HEK293 (cell line): ENCODE results near the gene GZMH.

Experiments used
- CTCF ChIA-PET: fragments of 350-600 bp; formaldehyde crosslinking; extraction: SDS; loops from one replicate; lab custom pipeline; 2021; ENCODE audit warnings: antibody characterized with exemption; lab: Yijun Ruan, JAX
- POLR2A ChIA-PET: fragments of 300-600 bp; formaldehyde crosslinking; extraction: SDS; loops from one replicate; lab custom pipeline; 2020; ENCODE audit warnings: antibody characterized with exemption, inconsistent platforms; lab: Yijun Ruan, JAX
- H3K27ac ChIP-seq: fragments of 200-500 bp; sonication (Bioruptor generic); 2 replicates; pipeline ENCODE4 v1.5.1; 2014; ENCODE audit warnings: low read depth, low read length, control low read depth, inconsistent platforms; ENCODE audit errors: extremely low read depth
- H3K36me3 ChIP-seq, 2 experiments: fragments of 200-500 bp in 1 of 2; sonication (Bioruptor generic) in 1 of 2; 1 replicate in 1 of 2; 2 replicates in 1 of 2; pipeline ENCODE4 v1.5.1; 2014 to 2017; ENCODE audit warnings: inconsistent platforms in 2 of 2, low read length in 2 of 2; ENCODE audit not compliant: control insufficient read depth in 2 of 2, insufficient read depth in 1 of 2
- H3K4me1 ChIP-seq: fragments of 200-500 bp; sonication (Bioruptor generic); 2 replicates; pipeline ENCODE4 v1.5.1; 2014; ENCODE audit warnings: mild to moderate bottlenecking, low read length, inconsistent platforms; ENCODE audit not compliant: control insufficient read depth, insufficient read depth
- H3K4me3 ChIP-seq: 2 replicates; pipeline ENCODE4 v1.5.1; 2011; ENCODE audit warnings: low read depth, mild to moderate bottlenecking, control low read depth, low read length, moderate library complexity
- H3K9me3 ChIP-seq: fragments of 200-500 bp; sonication (Bioruptor generic); 2 replicates; pipeline ENCODE4 v1.5.1; 2014; ENCODE audit warnings: low read depth, low read length, inconsistent platforms; ENCODE audit not compliant: control insufficient read depth, insufficient read depth
- GLI2 ChIP-seq: fragments of 450-650 bp; formaldehyde crosslinking; IDR thresholded peaks from 2 replicates; pipeline ENCODE4; 2017; ENCODE audit warnings: missing biosample characterization, missing genetic modification characterization, low read depth, borderline replicate concordance
- MEIS1 ChIP-seq: sonication (generic); formaldehyde crosslinking; IDR thresholded peaks from 2 replicates; pipeline ENCODE4 v1.8.1; 2022; ENCODE audit warnings: missing genetic modification reagents, mild to moderate bottlenecking, borderline replicate concordance
- OSR2 ChIP-seq: fragments of 450-650 bp; formaldehyde crosslinking; IDR thresholded peaks from 2 replicates; pipeline ENCODE4 v1.5.1; 2016; ENCODE audit warnings: missing biosample characterization, missing genetic modification characterization
- PRDM10 ChIP-seq: fragments of 450-650 bp; formaldehyde crosslinking; IDR thresholded peaks from 2 replicates; pipeline ENCODE4 v1.5.1; 2016; ENCODE audit warnings: missing biosample characterization, missing genetic modification characterization
- TCF7L2 ChIP-seq: IDR thresholded peaks from 2 replicates; pipeline ENCODE4 v1.6.1; 2011; ENCODE audit warnings: low read depth, mild to moderate bottlenecking, inconsistent platforms, low read length, moderate library complexity, borderline replicate concordance
- ZBTB26 ChIP-seq: fragments of 450-650 bp; formaldehyde crosslinking; optimal IDR thresholded peaks from 2 replicates; pipeline ENCODE3; 2016; ENCODE audit warnings: missing biosample characterization, mild to moderate bottlenecking, missing genetic modification characterization
- ZIC2 ChIP-seq: fragments of 450-650 bp; formaldehyde crosslinking; IDR thresholded peaks from 2 replicates; pipeline ENCODE4 v1.5.1; 2016; ENCODE audit warnings: missing biosample characterization, missing genetic modification characterization
- ZNF138 ChIP-seq: fragments of 450-650 bp; formaldehyde crosslinking; IDR thresholded peaks from 2 replicates; pipeline ENCODE4 v1.5.1; 2016; ENCODE audit warnings: missing biosample characterization, missing genetic modification characterization, borderline replicate concordance
- ZNF16 ChIP-seq: fragments of 450-650 bp; formaldehyde crosslinking; IDR thresholded peaks from 2 replicates; pipeline ENCODE4 v1.5.1; 2016; ENCODE audit warnings: low read depth, missing biosample characterization, missing genetic modification characterization
- ZNF169 ChIP-seq: fragments of 450-650 bp; formaldehyde crosslinking; IDR thresholded peaks from 2 replicates; pipeline ENCODE4 v1.5.1; 2016; ENCODE audit warnings: missing biosample characterization, missing genetic modification characterization
- ZNF37A ChIP-seq: fragments of 450-650 bp; IDR thresholded peaks from 2 replicates; pipeline ENCODE4 v1.5.1; 2018; ENCODE audit warnings: missing biosample characterization, missing genetic modification characterization
- ZNF48 ChIP-seq: fragments of 450-650 bp; formaldehyde crosslinking; IDR thresholded peaks from 2 replicates; pipeline ENCODE4 v1.5.1; 2016; ENCODE audit warnings: missing biosample characterization, missing genetic modification characterization
- ZNF521 ChIP-seq: fragments of 450-650 bp; formaldehyde crosslinking; IDR thresholded peaks from 2 replicates; pipeline ENCODE4 v1.5.1; 2017; ENCODE audit warnings: missing biosample characterization, mild to moderate bottlenecking, missing genetic modification characterization
- ZNF549 ChIP-seq: fragments of 450-650 bp; IDR thresholded peaks from 2 replicates; pipeline ENCODE4 v1.5.1; 2018; ENCODE audit warnings: missing biosample characterization, missing genetic modification characterization, mild to moderate bottlenecking, inconsistent platforms, moderate library complexity
- ZNF561 ChIP-seq: fragments of 450-650 bp; IDR thresholded peaks from 2 replicates; pipeline ENCODE4 v1.5.1; 2018; ENCODE audit warnings: missing biosample characterization, missing genetic modification characterization, borderline replicate concordance
- ZNF692 ChIP-seq: fragments of 450-650 bp; formaldehyde crosslinking; IDR thresholded peaks from 2 replicates; pipeline ENCODE4 v1.5.1; 2016; ENCODE audit warnings: missing biosample characterization, missing genetic modification characterization
- ZNF707 ChIP-seq: fragments of 450-650 bp; formaldehyde crosslinking; IDR thresholded peaks from 2 replicates; pipeline ENCODE4 v1.5.1; 2016; ENCODE audit warnings: missing biosample characterization, missing genetic modification characterization
- ZNF747 ChIP-seq: fragments of 450-650 bp; formaldehyde crosslinking; IDR thresholded peaks from 2 replicates; pipeline ENCODE4 v1.5.1; 2016; ENCODE audit warnings: missing biosample characterization, missing genetic modification characterization
- ZNF768 ChIP-seq: fragments of 450-650 bp; formaldehyde crosslinking; IDR thresholded peaks from 2 replicates; pipeline ENCODE4 v1.5.1; 2018; ENCODE audit warnings: missing biosample characterization, mild to moderate bottlenecking, missing genetic modification characterization
- ZXDB ChIP-seq: fragments of 450-650 bp; formaldehyde crosslinking; IDR thresholded peaks from 2 replicates; pipeline ENCODE4 v1.5.1; 2016; ENCODE audit warnings: missing biosample characterization, missing genetic modification characterization

Gene GZMH

GRCh38 chr14:24563505-24563904 is 46.0 kb downstream of the GZMH start:
- H3K27ac ChIP-seq: no peak overlapping the region
- TF ChIP-seq PRDM10: no peak
- TF ChIP-seq ZNF16 (tag by site-specific recombination): no peak
- TF ChIP-seq GLI2 (tag by site-specific recombination): no peak
- no peak for TF ChIP-seq ZNF561 (tag by site-specific recombination)
- no peak for TF ChIP-seq ZBTB26 (tag by site-specific recombination)
- no peak for TF ChIP-seq ZNF37A (tag by site-specific recombination)
- no peak for TF ChIP-seq ZNF549 (tag by site-specific recombination)
- no peak for TF ChIP-seq ZNF707 (tag by site-specific recombination)
- no peak for TF ChIP-seq ZNF138
- no peak for TF ChIP-seq ZNF692 (tag by site-specific recombination)
- no peak for TF ChIP-seq ZXDB
- no peak for TF ChIP-seq ZIC2 (tag by site-specific recombination)
- TF ChIP-seq ZNF521: no peak
- no peak for TF ChIP-seq TCF7L2
- no peak for TF ChIP-seq ZNF48
- no peak for TF ChIP-seq ZNF747 (tag by site-specific recombination)
- TF ChIP-seq MEIS1 (CRISPR knock-in tag): no peak
- no peak for TF ChIP-seq ZNF768
- H3K36me3 ChIP-seq: no peaks in the 10 kb centered on the region
- H3K9me3 ChIP-seq: no peaks in the 10 kb centered on the region
- CTCF ChIA-PET: interaction anchor here (0.8 kb wide), 1 partner anchor 19 kb away, joined by 3 read pairs; no protein-coding TSS in a partner anchor
- H3K4me3 ChIP-seq: no peak overlapping the region
- POLR2A ChIA-PET: no interaction called here
- no peaks in the 10 kb centered on the region for H3K4me1 ChIP-seq

GRCh38 chr14:24556756-24557155 is 52.7 kb downstream of the GZMH start:
- TF ChIP-seq OSR2 (tag by site-specific recombination) (0 out of 2 replicates have a peak, but pooled peaks have one; percentile 17), ZNF169 (tag by site-specific recombination) (no peak)
- Histone ChIP-seq H3K36me3 (no peaks in the 10 kb centered on the region), H3K9me3 (no peaks in the 10 kb centered on the region), H3K4me1 (no peaks in the 10 kb centered on the region), H3K4me3 (no peak overlapping the region), H3K27ac (no peak overlapping the region)
- CTCF ChIA-PET: interaction anchor here (0.6 kb wide), 1 partner anchor 48 kb away, joined by 3 read pairs; no protein-coding TSS in a partner anchor
- POLR2A ChIA-PET: no interaction called here
